Muscle of leg (tissue), 11 donors: Measurements from ENCODE around the gene THEM4. TPM values are rescaled to one million over a fixed set of nuclear protein-coding genes. Genes with fewer than 3 reads are reported as not detected.
"Not testable (repeated sequence)": the region's sequence is repeated elsewhere in the genome, so short reads cannot be mapped to it uniquely, and the experiment has no call there.

Source experiments
- DNase-seq: peaks from one replicate; pipeline ENCODE4 v3.0.0; 2013
- H3K27ac ChIP-seq: one replicate; pipeline ENCODE4 v1.5.1; 2013; ENCODE audit warnings: mild to moderate bottlenecking, low read length, control low read depth
- H3K27me3 ChIP-seq: one replicate; pipeline ENCODE4 v1.6.1; 2013; ENCODE audit warnings: low read length; ENCODE audit not compliant: control insufficient read depth, insufficient read depth
- H3K36me3 ChIP-seq: one replicate; pipeline ENCODE4 v1.6.1; 2013; ENCODE audit warnings: low read length; ENCODE audit not compliant: control insufficient read depth, insufficient read depth
- H3K4me1 ChIP-seq: one replicate; pipeline ENCODE4 v1.6.1; 2013; ENCODE audit warnings: low read length; ENCODE audit not compliant: control insufficient read depth, insufficient read depth
- H3K4me3 ChIP-seq: one replicate; pipeline ENCODE4 v1.5.1; 2013; ENCODE audit warnings: low read length, control low read depth
- H3K9me3 ChIP-seq: replicated peaks from 2 replicates; pipeline ENCODE4 v1.6.1; 2013; ENCODE audit warnings: low read depth, low read length; ENCODE audit not compliant: control insufficient read depth
- WGBS: methylation state at CpG from one replicate; pipeline ENCODE4 v1.1.5; 2013; ENCODE audit warnings: missing lambda C conversion rate; ENCODE audit not compliant: insufficient coverage; 5-methylcytosine and 5-hydroxymethylcytosine counted together
- polyA plus RNA-seq, 8 donors: library from polyadenylated mRNA; unstranded; fragments of 120-200 nt; gene quantifications; one replicate each; pipeline versions ENCODE4 v1.2.1 to v1.2.3, GENCODE V29; 2013; ENCODE audit warnings: inconsistent platforms in 1 of 8, low replicate concordance in 1 of 8; ENCODE audit not compliant: insufficient read length in 8 of 8, insufficient read depth in 1 of 8
- total RNA-seq: library from RNA; stranded (reverse); fragments of 120-200 nt; gene quantifications from one replicate; pipeline ENCODE4 v1.2.4, GENCODE V29; 2013

THEM4 gene
- total and polyA plus RNA-seq, 9 donors = 9.5 to 19.0 (median 11.0) TPM

- H3K4me3 ChIP-seq = no peak overlapping the region
- H3K9me3 ChIP-seq = peaks cover 10% of the 10 kb centered on the region
- no CpG with 5 or more reads among the region's 2 CpGs for WGBS
- H3K27ac ChIP-seq = no peak overlapping the region
- peaks cover 4% of the 10 kb centered on the region for H3K36me3 ChIP-seq
- H3K27me3 ChIP-seq = no peaks in the 10 kb centered on the region
- no peak for DNase-seq
- H3K4me1 ChIP-seq = no peaks in the 10 kb centered on the region
These were observed 10.8 kb downstream of the THEM4 start for GRCh38 chr1:151898519-151898991.

GRCh38 chr1:151897991-151898431 is 11.3 kb downstream of the THEM4 start:
- H3K27ac ChIP-seq = no peak overlapping the region

GRCh38 chr1:151893176-151893924 is 16.0 kb downstream of the THEM4 start:
- Histone ChIP-seq H3K4me1 (no peaks in the 10 kb centered on the region), H3K27me3 (no peaks in the 10 kb centered on the region), H3K36me3 (peaks cover 15% of the 10 kb centered on the region), H3K4me3 (no peak overlapping the region), H3K27ac (no peak overlapping the region), H3K9me3 (no peaks in the 10 kb centered on the region)
- DNase-seq = no peak
- WGBS = 97% methylated on average over 3 of the region's 9 CpGs

More at GRCh38 chr1:151897991-151898431, 11.3 kb downstream of the THEM4 start:
- Histone ChIP-seq H3K4me3 (no peak overlapping the region), H3K4me1 (no peaks in the 10 kb centered on the region), H3K9me3 (peaks cover 10% of the 10 kb centered on the region), H3K36me3 (peaks cover 7% of the 10 kb centered on the region), H3K27me3 (no peaks in the 10 kb centered on the region)
- WGBS = 87% methylated on average over 5 of the region's 10 CpGs
- no peak for DNase-seq

- Histone ChIP-seq H3K4me3 (no peak overlapping the region), H3K9me3 (no peaks in the 10 kb centered on the region), H3K4me1 (no peaks in the 10 kb centered on the region), H3K27me3 (no peaks in the 10 kb centered on the region), H3K27ac (no peak overlapping the region), H3K36me3 (peaks cover 23% of the 10 kb centered on the region)
- no peak for DNase-seq
- WGBS = 86% methylated on average over 1 of the region's 2 CpGs
These were observed 17.1 kb downstream of the THEM4 start for GRCh38 chr1:151892190-151892589.

GRCh38 chr1:151891512-151891911 is 17.8 kb downstream of the THEM4 start:
- Histone ChIP-seq H3K4me1 (no peaks in the 10 kb centered on the region), H3K9me3 (no peaks in the 10 kb centered on the region), H3K27me3 (no peaks in the 10 kb centered on the region), H3K36me3 (peaks cover 23% of the 10 kb centered on the region), H3K4me3 (no peak overlapping the region), H3K27ac (no peak overlapping the region)
- WGBS = 64% methylated on average over 3 of the region's 3 CpGs
- DNase-seq = no peak

GRCh38 chr1:151888972-151889570 is 20.2 kb downstream of the THEM4 start:
- Histone ChIP-seq H3K9me3 (no peaks in the 10 kb centered on the region), H3K27me3 (no peaks in the 10 kb centered on the region), H3K27ac (no peak overlapping the region), H3K36me3 (peaks cover 21% of the 10 kb centered on the region), H3K4me3 (no peak overlapping the region), H3K4me1 (no peaks in the 10 kb centered on the region)
- no peak for DNase-seq
- 100% methylated on average over 1 of the region's 2 CpGs for WGBS

GRCh38 chr1:151887028-151887427 is 22.3 kb downstream of the THEM4 start:
- Histone ChIP-seq H3K4me3 (no peak overlapping the region), H3K27ac (no peak overlapping the region), H3K4me1 (no peaks in the 10 kb centered on the region), H3K36me3 (peaks cover 14% of the 10 kb centered on the region), H3K27me3 (no peaks in the 10 kb centered on the region), H3K9me3 (no peaks in the 10 kb centered on the region)
- no CpG with 5 or more reads among the region's 1 CpG for WGBS
- no peak for DNase-seq

- Histone ChIP-seq H3K27me3 (no peaks in the 10 kb centered on the region), H3K4me3 (no peak overlapping the region), H3K27ac (no peak overlapping the region), H3K9me3 (no peaks in the 10 kb centered on the region), H3K36me3 (peaks cover 14% of the 10 kb centered on the region), H3K4me1 (no peaks in the 10 kb centered on the region)
- no peak for DNase-seq
- WGBS = 86% methylated on average over 1 of the region's 1 CpG
These were observed 23.8 kb downstream of the THEM4 start for GRCh38 chr1:151885479-151885878.

- not testable (repeated sequence) for H3K9me3 ChIP-seq, H3K4me1 ChIP-seq, H3K4me3 ChIP-seq, H3K27me3 ChIP-seq, DNase-seq, H3K27ac ChIP-seq
- 100% methylated on average over 1 of the region's 5 CpGs for WGBS
- H3K36me3 ChIP-seq = peaks cover 14% of the 10 kb centered on the region
These were observed 24.4 kb downstream of the THEM4 start for GRCh38 chr1:151884879-151885278.

GRCh38 chr1:151884445-151884844 is 24.9 kb downstream of the THEM4 start:
- not testable (repeated sequence) for DNase-seq, H3K9me3 ChIP-seq, H3K27ac ChIP-seq, H3K27me3 ChIP-seq, H3K4me3 ChIP-seq, H3K4me1 ChIP-seq
- H3K36me3 ChIP-seq = peaks cover 14% of the 10 kb centered on the region
- no CpG with 5 or more reads among the region's 3 CpGs for WGBS
